Mesodermal cell (in vitro differentiated cells): ENCODE measurements around the gene POLE3. TPM values are rescaled to one million over a fixed set of nuclear protein-coding genes. Genes with fewer than 3 reads are reported as not detected.
A peak's percentile ranks its signal among the peaks of the same experiment; 100 is the strongest.
"Not testable (repeated sequence)": the region's sequence is repeated elsewhere in the genome, so short reads cannot be mapped to it uniquely, and the experiment has no call there.

Source experiments
- H3K27ac ChIP-seq: 2 replicates; pipeline ENCODE4 v1.7.0; 2013; ENCODE audit warnings: mild to moderate bottlenecking, low read depth, low read length, moderate library complexity; ENCODE audit not compliant: severe bottlenecking
- H3K36me3 ChIP-seq: 2 replicates; pipeline ENCODE4 v1.7.1; 2013; ENCODE audit warnings: mild to moderate bottlenecking, low read length, moderate library complexity; ENCODE audit not compliant: control insufficient read depth, insufficient read depth
- H3K4me1 ChIP-seq: one replicate; pipeline ENCODE4 v1.7.1; 2013; ENCODE audit warnings: mild to moderate bottlenecking, low read length; ENCODE audit not compliant: insufficient read depth, control insufficient read depth, poor library complexity, severe bottlenecking
- H3K4me3 ChIP-seq: 2 replicates; pipeline ENCODE4 v1.7.0; 2013; ENCODE audit warnings: low read length, control low read depth, mild to moderate bottlenecking; ENCODE audit not compliant: insufficient read depth, poor library complexity, severe bottlenecking; ENCODE audit errors: extremely low read depth
- H3K9me3 ChIP-seq: 2 replicates; pipeline ENCODE4 v1.7.1; 2013; ENCODE audit warnings: mild to moderate bottlenecking, low read length, moderate library complexity; ENCODE audit not compliant: control insufficient read depth
- WGBS, 2 experiments: methylation state at CpG; one replicate each; pipeline ENCODE4 v1.1.5; 2013; ENCODE audit warnings: missing lambda C conversion rate in 2 of 2; ENCODE audit not compliant: insufficient coverage in 2 of 2; 5-methylcytosine and 5-hydroxymethylcytosine counted together
- polyA plus RNA-seq, 2 experiments: library from polyadenylated mRNA; stranded (reverse); fragments of 50-300 nt; gene quantifications; one replicate each; pipeline ENCODE4 v1.2.3, GENCODE V29; 2013

Gene POLE3, protein sequence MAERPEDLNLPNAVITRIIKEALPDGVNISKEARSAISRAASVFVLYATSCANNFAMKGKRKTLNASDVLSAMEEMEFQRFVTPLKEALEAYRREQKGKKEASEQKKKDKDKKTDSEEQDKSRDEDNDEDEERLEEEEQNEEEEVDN
- polyA plus RNA-seq (2013, experiment 1 of 2) = 43.3 TPM
- 39.5 TPM for polyA plus RNA-seq (2013, experiment 2 of 2)

DNA sequence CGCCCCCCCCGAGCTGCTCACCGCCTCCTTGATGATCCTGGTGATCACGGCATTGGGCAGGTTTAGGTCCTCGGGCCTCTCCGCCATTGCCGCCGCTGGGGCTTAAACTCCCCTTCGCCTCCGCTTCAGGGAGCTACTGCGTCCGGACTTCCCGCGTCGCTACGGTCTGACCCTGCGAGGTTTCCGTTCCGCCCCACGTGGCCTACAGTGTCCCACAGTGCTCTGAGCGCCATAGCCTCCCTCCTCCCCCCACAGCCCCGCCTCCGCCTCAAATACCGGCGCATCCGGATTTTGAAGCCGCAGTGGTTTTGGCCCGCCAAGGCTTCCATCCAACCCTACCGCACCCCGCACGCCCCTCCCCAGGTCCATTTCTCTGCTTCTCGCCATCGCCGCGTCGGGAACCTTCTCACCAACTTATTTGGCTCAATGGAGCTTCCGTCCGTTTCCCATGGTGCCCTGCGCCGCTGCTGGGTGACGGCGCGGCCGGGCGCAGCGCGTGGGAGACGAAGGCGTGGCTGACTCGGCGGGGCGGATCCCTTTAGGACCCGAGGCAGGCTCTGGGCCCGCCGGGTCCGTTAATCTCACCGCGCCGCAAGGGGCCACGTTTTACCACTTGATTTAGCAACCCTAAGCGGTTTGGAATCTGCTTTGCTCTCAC lies at the start of gene POLE3, which contains the start of gene C9orf43:
TSS of gene POLE3 (minus strand) at position 469 of the 658 bp plus-strand sequence. CDS start at position 87, 382 bp downstream.
TSS of gene C9orf43 (plus strand) at position 541 of the 658 bp plus-strand sequence. CDS start 2,747 bp downstream, outside the sequence.
- 0% methylated on average over 45 to 57 of the region's 61 CpGs for WGBS, 2 experiments

DNA sequence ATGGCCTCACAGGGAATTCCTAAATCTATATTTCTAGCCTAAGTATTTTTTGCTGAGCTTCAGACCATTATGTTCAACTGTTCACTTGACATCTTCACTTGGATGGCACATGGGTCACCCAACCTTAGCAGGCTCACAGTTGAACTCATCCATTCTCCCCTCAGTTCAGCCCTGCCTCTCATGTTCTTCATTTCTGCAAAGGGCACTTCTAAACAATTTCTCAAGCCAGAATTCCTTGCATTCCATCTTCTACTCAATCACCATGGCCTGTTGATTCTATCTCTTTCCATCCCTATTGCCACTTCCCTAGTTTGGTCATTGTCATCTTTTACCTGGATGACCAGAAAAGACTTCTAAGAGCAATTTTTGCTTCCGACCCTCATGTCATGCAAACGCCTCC lies 45.8 kb upstream of the POLE3 start:
- Histone ChIP-seq H3K4me3 (no peak overlapping the region), H3K27ac (peak overlapping the region; percentile 98)
- WGBS, 2 experiments = 67 to 100% methylated on average over 1 of the region's 2 CpGs

More for the DNA sequence above, at the start of gene POLE3, which contains the start of gene C9orf43:
- Histone ChIP-seq H3K4me3 (peak within 1 kb of the TSS; percentile 95), H3K4me1 (no peaks in the 10 kb centered on the region), H3K9me3 (no peaks in the 10 kb centered on the region), H3K36me3 (peaks cover 26% of the 10 kb centered on the region), H3K27ac (peak within 1 kb of the TSS; percentile 97)

DNA sequence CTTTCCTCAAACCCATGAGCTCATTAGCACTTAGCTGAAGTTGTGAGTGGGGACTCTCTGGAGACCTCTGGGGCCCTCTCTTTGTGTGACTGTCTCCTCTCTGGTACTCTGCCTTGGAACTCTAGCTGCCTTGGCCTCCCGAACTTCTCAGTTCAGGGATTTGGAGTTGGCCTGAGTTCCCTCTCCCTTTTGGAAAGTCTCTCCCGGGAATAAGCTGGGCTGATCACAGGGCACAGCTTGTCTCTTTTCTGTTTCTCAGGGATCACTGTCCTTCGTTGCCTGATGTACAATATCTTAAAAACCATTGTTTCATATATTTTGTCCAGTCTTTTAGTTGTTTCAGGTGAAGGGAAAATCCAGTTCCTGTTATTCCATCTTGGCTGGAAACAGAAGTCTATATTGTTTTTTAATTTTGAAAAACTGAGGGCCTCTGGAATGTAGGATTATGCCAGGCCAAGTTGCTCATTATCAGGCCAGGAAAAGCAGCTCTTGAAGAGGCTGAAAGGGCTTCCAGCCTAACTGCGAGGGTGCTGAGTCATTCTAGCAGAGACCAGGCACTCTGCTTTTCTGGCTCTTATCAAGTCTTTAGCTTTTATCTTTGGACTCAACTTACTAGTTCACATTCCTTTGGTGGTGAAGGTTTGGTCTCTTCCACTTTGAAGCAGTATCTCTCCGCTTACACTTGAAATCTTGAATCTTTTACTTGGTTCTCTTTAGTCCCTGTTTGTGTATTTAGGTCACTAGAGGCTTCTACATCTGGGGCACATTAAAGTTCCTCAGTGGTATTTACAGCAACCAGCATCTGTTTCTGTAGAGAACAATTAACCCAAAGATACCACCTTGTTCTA lies 44.7 kb upstream of the POLE3 start:
- peaks cover 28% of the 10 kb centered on the region for H3K4me1 ChIP-seq
- H3K27ac ChIP-seq = peak overlapping the region; percentile 98
- 33 to 39% methylated on average over 3 of the region's 5 CpGs for WGBS, 2 experiments
- no peaks in the 10 kb centered on the region for H3K36me3 ChIP-seq
- H3K9me3 ChIP-seq = no peaks in the 10 kb centered on the region
- H3K4me3 ChIP-seq = no peak overlapping the region

More for the DNA sequence above, 45.8 kb upstream of the POLE3 start:
- no peaks in the 10 kb centered on the region for H3K36me3 ChIP-seq
- H3K9me3 ChIP-seq = no peaks in the 10 kb centered on the region
- H3K4me1 ChIP-seq = peaks cover 28% of the 10 kb centered on the region

DNA sequence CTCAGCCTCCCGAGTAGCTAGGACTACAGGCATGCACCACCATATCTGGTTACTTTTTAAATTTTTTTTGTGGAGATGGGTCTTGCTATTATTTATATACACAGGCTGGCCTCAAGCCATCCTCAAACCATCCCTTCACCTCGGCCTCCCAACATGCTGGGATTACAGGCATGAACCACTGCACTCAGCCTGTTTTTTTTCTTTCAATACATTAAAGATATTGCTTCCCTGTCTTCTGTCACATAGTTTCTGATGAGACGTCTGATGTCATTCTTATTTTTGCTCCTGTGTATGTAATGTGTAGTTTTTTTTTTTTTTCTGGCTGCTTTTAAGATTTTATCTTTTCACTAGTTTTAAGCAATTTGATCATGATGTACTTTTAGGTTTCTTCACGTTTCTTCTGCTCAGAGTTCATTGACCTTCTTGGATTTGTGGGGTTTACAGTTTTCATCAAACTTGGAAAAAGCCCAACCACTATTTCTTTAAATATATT lies 41.7 kb upstream of the POLE3 start:
- 100% methylated on average over 1 of the region's 4 CpGs for WGBS, 2 experiments
- peaks cover 28% of the 10 kb centered on the region for H3K4me1 ChIP-seq
- H3K27ac ChIP-seq = no peak overlapping the region
- no peaks in the 10 kb centered on the region for H3K9me3 ChIP-seq
- H3K4me3 ChIP-seq = no peak overlapping the region
- H3K36me3 ChIP-seq = no peaks in the 10 kb centered on the region

DNA sequence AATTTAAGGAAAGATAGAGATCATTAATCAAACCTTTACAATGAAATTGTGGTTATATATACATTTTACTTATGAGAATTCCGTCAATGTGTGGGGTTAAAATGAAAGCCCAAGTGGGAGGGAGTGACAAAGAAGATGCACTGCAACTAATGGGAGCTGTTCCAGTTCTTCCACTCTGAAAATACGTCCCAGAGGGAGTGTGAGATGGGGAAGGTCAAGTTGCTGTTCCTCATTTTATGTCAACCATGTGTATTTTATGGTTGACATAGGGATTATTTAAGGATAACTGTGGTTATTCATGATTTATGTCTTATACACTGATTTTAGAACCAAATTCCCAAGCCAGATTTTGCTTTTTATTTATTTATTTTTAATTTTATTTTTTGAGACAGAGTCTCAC lies 38.9 kb upstream of the POLE3 start:
- H3K4me3 ChIP-seq = no peak overlapping the region
- H3K4me1 ChIP-seq = peaks cover 11% of the 10 kb centered on the region
- no peaks in the 10 kb centered on the region for H3K9me3 ChIP-seq
- 83 to 100% methylated on average over 1 to 2 of the region's 2 CpGs for WGBS, 2 experiments
- H3K36me3 ChIP-seq = no peaks in the 10 kb centered on the region
- H3K27ac ChIP-seq = no peak overlapping the region

DNA sequence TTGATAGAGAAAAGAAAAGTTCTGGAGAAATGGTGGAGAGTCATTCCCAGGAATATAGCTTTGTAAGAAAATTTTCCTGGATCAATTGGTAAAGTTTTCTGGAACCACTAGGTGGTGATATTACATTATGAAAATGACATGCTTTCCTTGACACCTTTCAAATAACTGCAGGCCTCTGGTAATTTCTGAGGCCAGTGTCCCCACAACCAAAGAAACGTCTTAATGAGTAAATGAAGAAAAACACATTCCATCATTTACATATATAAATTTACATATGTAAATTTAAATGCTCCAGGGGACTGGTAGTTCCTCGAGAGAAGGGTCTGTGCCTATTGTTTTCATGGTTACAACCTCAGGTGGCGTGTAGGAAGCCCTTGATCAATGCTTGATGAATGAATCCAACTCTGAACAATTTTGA lies 35.9 kb upstream of the POLE3 start:
- 56 to 58% methylated on average over 2 of the region's 3 CpGs for WGBS, 2 experiments
- Histone ChIP-seq H3K27ac (no peak overlapping the region), H3K4me3 (no peak overlapping the region), H3K9me3 (no peaks in the 10 kb centered on the region), H3K4me1 (peaks cover 4% of the 10 kb centered on the region), H3K36me3 (no peaks in the 10 kb centered on the region)

DNA sequence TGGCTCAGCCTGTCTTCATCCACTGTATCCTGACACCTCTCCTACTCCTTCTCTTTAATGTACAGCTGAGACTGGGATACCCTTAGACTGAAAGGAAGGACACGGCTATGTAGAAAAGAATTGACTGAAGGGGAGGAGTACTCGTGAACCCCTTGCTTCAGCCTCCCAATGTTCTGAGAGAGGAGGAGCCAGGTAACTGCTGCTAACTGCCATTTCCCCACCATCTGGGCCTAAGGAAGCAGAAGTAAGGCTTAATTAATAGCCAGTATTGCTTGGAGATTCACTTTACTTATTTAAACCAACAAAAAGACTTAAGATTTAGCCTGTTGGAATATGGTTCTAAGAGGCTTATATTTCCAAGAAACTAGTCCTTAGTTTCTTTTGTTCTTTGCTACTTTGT lies 34.3 kb upstream of the POLE3 start:
- Histone ChIP-seq H3K9me3 (no peaks in the 10 kb centered on the region), H3K36me3 (no peaks in the 10 kb centered on the region), H3K27ac (no peak overlapping the region), H3K4me3 (no peak overlapping the region), H3K4me1 (peaks cover 4% of the 10 kb centered on the region)
- WGBS, 2 experiments = 80% methylated on average over 1 of the region's 2 CpGs; no CpG with 5 or more reads in 1 of the 2 experiments

DNA sequence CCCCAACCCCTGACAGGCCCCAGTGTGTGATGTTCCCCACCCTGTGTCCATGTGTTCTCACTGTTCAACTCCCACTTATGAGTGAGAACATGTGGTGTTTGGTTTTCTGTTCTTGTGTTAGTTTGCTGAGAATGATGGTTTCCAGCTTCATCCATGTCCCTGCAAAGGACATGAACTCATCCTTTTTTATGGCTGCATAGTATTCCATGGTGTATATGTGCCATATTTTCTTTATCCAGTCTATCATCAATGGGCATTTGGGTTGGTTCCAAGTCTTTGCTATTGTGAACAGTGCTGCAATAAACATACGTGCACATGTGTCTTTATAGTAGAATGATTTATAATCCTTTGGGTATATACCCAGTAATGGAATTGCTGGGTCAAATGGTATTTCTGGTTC lies 27.2 kb upstream of the POLE3 start:
- H3K4me3 ChIP-seq, H3K27ac ChIP-seq, H3K36me3 ChIP-seq, H3K4me1 ChIP-seq, H3K9me3 ChIP-seq: not testable (repeated sequence)
- no CpG with 5 or more reads among the region's 1 CpG for WGBS, 2 experiments

DNA sequence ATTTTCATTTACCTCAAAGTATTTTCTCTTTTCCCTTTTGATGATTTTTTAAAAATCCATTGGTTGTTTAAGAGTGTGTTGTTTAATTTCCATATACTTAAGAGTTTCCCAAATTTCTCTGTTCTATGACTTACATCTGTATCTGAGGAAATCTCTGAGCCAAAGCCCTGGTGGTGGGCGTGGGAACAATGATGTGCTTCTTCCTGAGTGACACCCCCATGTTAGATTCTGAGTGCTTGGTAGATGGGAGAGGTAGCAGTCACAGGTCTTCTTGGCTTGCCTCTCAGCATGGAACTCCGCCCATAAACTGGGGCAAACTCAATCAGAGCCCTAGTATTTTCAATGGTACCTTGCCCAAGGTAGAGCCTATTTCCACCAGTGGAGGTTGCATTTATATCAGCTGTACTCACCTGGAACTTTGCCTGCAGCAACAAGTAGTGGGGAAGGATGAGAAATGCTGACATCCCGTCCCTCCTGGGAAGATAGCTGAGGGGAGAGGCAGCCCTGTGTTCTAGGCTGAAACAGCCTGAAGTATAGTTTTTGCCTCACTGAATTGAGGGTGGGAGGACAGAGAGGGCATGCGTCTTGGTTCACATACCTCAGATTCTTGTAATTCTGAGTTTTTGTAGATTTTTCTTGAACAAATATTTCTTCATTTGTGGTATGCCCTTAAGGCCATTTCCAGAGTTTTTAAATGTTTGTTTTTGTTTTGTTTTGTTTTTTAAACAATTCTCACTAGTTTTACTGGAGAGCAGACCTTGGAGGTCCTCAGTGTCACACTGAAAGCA lies 26.4 kb upstream of the POLE3 start:
- 81 to 95% methylated on average over 3 of the region's 4 CpGs for WGBS, 2 experiments
- no peak overlapping the region for H3K4me3 ChIP-seq
- no peaks in the 10 kb centered on the region for H3K36me3 ChIP-seq
- H3K9me3 ChIP-seq = no peaks in the 10 kb centered on the region
- no peaks in the 10 kb centered on the region for H3K4me1 ChIP-seq
- H3K27ac ChIP-seq = no peak overlapping the region

DNA sequence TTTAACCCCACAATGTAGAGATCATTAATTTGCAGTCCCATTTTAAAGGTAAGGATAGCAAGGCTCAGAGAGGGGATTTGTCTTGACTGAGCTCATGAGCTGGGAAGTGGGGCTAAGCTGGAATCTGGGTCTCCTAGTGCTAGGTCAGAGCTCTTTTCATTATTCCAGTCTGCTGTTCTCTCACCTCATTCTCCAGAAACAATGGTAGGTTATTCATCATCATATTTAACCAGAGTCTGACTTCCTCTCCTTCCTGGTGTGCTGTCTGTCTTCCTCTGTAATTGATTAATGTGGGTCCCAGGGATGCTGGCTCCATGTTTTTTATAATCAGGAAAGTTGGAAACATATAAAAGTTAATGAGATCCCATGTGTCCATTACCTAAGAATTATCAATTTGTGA lies 20.7 kb upstream of the POLE3 start:
- H3K36me3 ChIP-seq = no peaks in the 10 kb centered on the region
- no peaks in the 10 kb centered on the region for H3K4me1 ChIP-seq
- H3K27ac ChIP-seq = no peak overlapping the region
- H3K9me3 ChIP-seq = no peaks in the 10 kb centered on the region
- no peak overlapping the region for H3K4me3 ChIP-seq
